ENCODE results near the gene ATAD3A. TPM values are rescaled to one million over a fixed set of nuclear protein-coding genes. Genes with fewer than 3 reads are reported as not detected.

ATAD3A gene
- total and polyA plus RNA-seq, 9 of the 15 experiments (the other 6 are each of a cell fraction or from before 2014, with no cell fraction given): 0.10 to 173 (median 36.7) TPM

DNA sequence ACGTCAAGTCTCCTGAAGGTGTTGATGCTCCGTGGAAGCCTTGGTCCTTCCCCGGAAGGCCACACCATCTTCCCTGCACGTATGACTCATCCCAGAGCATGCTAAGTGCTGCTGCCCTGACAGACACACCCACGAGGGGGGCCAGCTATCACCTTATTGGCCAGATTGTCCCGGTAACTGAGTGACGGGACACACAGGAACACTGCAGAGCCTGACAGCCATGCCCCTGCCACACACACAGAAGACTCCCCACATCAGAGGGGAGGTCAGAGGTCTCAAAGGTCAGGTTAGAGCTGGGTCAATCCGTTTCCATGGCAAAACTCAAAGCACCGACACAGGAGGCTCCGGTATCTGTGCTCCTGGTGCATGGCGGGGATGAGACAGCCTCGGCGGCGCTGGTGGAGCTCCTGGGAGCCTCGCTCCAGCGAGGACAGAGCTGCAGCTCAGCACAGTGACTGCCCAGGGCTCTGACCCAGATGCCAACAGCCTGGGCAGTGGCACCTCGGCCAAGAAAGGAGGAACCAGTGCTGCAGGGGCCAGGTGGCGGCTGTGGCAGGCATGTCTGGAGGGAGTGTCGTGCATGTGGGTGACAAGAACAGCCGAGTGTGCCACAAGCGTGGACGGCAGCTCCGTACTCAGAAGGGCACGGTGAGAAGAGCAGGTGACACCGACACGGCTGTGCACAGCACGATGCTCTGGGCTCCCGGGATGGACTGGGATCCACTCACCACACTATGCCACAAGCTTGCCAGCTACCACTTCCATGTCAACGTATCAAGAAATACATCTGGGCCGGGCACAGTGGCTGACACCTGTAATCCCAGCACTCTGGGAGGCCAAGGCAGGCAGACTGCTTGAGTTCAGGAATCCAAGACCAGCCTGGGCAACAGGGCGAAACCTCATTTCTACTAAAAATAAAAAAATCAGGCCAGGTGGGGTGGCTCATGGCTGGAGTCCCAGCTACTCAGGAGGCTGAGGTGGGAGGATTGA is 43.3 kb downstream of the ATAD3A start (continued):
- TF ChIP-seq, protein P1, sequence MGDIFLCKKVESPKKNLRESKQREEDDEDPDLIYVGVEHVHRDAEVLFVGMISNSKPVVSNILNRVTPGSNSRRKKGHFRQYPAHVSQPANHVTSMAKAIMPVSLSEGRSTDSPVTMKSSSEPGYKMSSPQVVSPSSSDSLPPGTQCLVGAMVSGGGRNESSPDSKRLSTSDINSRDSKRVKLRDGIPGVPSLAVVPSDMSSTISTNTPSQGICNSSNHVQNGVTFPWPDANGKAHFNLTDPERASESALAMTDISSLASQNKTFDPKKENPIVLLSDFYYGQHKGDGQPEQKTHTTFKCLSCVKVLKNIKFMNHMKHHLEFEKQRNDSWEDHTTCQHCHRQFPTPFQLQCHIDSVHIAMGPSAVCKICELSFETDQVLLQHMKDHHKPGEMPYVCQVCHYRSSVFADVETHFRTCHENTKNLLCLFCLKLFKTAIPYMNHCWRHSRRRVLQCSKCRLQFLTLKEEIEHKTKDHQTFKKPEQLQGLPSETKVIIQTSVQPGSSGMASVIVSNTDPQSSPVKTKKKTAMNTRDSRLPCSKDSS (IDR thresholded peaks at IDR 0.05; ENCODE audit: low read depth, partially characterized antibody): no peak
- TF ChIP-seq, protein P2, sequence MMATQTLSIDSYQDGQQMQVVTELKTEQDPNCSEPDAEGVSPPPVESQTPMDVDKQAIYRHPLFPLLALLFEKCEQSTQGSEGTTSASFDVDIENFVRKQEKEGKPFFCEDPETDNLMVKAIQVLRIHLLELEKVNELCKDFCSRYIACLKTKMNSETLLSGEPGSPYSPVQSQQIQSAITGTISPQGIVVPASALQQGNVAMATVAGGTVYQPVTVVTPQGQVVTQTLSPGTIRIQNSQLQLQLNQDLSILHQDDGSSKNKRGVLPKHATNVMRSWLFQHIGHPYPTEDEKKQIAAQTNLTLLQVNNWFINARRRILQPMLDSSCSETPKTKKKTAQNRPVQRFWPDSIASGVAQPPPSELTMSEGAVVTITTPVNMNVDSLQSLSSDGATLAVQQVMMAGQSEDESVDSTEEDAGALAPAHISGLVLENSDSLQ (IDR thresholded peaks at IDR 0.05): peak; percentile 67
- TF ChIP-seq, protein P3, sequence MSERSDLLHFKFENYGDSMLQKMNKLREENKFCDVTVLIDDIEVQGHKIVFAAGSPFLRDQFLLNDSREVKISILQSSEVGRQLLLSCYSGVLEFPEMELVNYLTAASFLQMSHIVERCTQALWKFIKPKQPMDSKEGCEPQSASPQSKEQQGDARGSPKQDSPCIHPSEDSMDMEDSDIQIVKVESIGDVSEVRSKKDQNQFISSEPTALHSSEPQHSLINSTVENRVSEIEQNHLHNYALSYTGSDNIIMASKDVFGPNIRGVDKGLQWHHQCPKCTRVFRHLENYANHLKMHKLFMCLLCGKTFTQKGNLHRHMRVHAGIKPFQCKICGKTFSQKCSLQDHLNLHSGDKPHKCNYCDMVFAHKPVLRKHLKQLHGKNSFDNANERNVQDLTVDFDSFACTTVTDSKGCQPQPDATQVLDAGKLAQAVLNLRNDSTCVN (CRISPR knock-in tag; IDR thresholded peaks at IDR 0.05): no peak
- TF ChIP-seq SIRT6 (IDR thresholded peaks at IDR 0.05; ENCODE audit: low read depth, low read length) (no peak), SAFB (IDR thresholded peaks at IDR 0.05; ENCODE audit: borderline replicate concordance, low read depth, low read length) (no peak), NUFIP1 (IDR thresholded peaks at IDR 0.05; ENCODE audit: partially characterized antibody) (no peak), MAFF (IDR thresholded peaks at IDR 0.05; ENCODE audit: low read length) (no peak), ZNF124 (CRISPR knock-in tag; IDR thresholded peaks at IDR 0.05) (no peak), ZKSCAN1 (IDR thresholded peaks at IDR 0.05; ENCODE audit: low read depth, low read length) (no peak), ZNF384 (IDR thresholded peaks at IDR 0.05; ENCODE audit: low read depth, low read length) (no peak), SRSF9 (IDR thresholded peaks at IDR 0.05; ENCODE audit: borderline replicate concordance, low read depth, low read length) (no peak), FOSL1 (tag; conservative IDR thresholded peaks at IDR 0.05) (peak; percentile 82), CEBPB (tag; IDR thresholded peaks at IDR 0.05) (no peak), SRSF3 (IDR thresholded peaks at IDR 0.05; ENCODE audit: insufficient read depth, low read length) (no peak)
- TF ChIP-seq, protein P4, sequence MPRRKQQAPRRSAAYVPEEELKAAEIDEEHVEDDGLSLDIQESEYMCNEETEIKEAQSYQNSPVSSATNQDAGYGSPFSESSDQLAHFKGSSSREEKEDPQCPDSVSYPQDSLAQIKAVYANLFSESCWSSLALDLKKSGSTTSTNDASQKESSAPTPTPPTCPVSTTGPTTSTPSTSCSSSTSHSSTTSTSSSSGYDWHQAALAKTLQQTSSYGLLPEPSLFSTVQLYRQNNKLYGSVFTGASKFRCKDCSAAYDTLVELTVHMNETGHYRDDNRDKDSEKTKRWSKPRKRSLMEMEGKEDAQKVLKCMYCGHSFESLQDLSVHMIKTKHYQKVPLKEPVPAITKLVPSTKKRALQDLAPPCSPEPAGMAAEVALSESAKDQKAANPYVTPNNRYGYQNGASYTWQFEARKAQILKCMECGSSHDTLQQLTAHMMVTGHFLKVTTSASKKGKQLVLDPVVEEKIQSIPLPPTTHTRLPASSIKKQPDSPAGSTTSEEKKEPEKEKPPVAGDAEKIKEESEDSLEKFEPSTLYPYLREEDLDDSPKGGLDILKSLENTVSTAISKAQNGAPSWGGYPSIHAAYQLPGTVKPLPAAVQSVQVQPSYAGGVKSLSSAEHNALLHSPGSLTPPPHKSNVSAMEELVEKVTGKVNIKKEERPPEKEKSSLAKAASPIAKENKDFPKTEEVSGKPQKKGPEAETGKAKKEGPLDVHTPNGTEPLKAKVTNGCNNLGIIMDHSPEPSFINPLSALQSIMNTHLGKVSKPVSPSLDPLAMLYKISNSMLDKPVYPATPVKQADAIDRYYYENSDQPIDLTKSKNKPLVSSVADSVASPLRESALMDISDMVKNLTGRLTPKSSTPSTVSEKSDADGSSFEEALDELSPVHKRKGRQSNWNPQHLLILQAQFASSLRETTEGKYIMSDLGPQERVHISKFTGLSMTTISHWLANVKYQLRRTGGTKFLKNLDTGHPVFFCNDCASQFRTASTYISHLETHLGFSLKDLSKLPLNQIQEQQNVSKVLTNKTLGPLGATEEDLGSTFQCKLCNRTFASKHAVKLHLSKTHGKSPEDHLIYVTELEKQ (CRISPR knock-in tag; IDR thresholded peaks at IDR 0.05): no peak
- TF ChIP-seq, protein P5, sequence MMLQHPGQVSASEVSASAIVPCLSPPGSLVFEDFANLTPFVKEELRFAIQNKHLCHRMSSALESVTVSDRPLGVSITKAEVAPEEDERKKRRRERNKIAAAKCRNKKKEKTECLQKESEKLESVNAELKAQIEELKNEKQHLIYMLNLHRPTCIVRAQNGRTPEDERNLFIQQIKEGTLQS (IDR thresholded peaks at IDR 0.05): peak; percentile 88
- TF ChIP-seq, protein P5 (CRISPR knock-in tag; conservative IDR thresholded peaks at IDR 0.05): no peak

All from K562 (cell line).